C4-2B (cell line): Measurements from ENCODE around the gene DCXR.

Experiments
- ZFX ChIP-seq: fragments of 450-650 bp; IDR thresholded peaks from 2 replicates; pipeline ENCODE4 v1.6.1; 2017
- TF ChIP-seq, protein P1 (sequence below): fragments of 450-650 bp; conservative IDR thresholded peaks from 2 replicates; pipeline ENCODE4 v1.5.1; 2017; ENCODE audit warnings: mild to moderate bottlenecking

DNA sequence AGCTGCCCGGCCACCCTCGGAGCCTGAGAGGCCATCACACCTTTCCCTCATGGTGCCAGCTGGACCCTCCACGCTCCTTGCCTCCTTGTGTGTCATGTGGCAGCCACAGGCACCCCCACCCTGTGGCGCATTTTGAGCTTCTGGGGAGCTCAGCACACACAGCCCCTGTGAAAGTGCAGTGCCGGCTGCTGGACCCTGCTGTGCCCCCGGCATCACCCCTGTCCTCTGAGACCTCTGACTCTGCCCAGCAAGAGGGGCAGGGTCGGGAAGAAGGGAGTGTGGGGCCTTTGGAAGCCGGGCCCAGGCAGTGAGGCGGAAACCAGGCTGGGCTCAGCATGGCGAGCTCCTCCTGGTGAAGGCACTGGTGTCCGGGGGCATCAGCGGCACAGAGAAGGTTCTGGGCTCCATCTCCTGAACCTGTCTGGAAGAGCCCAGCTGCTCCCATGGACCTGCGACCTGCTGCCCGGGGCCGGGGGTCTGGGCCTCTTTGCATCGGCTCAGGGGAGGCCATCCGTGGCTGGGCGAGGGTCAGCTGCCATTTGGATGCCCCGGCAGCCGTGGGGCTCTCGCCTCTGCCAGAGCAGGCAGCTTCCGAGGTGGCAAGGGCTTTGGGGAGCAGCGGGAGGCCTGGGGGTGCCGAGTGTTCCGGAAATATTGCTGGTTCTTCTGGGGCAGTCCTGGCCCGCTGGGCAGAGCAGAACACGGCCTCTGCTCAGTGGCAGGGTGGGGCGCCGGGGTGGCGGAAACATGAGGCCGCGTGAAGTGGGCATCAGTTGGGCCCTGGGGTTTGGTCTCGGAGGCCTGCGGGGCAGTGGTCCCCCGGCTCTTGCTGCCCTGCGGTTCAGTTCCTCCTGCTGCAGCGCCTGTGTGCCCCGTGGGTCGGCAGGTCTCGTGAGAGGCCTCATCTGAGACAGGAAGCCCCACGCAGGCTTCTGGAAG is 32.7 kb downstream of the DCXR start:
- TF ChIP-seq, protein P1, sequence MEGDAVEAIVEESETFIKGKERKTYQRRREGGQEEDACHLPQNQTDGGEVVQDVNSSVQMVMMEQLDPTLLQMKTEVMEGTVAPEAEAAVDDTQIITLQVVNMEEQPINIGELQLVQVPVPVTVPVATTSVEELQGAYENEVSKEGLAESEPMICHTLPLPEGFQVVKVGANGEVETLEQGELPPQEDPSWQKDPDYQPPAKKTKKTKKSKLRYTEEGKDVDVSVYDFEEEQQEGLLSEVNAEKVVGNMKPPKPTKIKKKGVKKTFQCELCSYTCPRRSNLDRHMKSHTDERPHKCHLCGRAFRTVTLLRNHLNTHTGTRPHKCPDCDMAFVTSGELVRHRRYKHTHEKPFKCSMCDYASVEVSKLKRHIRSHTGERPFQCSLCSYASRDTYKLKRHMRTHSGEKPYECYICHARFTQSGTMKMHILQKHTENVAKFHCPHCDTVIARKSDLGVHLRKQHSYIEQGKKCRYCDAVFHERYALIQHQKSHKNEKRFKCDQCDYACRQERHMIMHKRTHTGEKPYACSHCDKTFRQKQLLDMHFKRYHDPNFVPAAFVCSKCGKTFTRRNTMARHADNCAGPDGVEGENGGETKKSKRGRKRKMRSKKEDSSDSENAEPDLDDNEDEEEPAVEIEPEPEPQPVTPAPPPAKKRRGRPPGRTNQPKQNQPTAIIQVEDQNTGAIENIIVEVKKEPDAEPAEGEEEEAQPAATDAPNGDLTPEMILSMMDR: no peak
- TF ChIP-seq ZFX: no peak
